Right lobe of liver (tissue), 4 donors: ENCODE data around the gene SSC5D.

Experiments used
- POLR2A ChIP-seq: fragments of 450-650 bp; IDR thresholded peaks from one replicate; pipeline ENCODE4 v1.6.1; 2017; ENCODE audit warnings: antibody characterized with exemption, mild to moderate bottlenecking
- TF ChIP-seq, protein P1 (sequence below), 4 donors: fragments of 200-600 bp in 3 of 4; fragments of 450-650 bp in 1 of 4; IDR thresholded peaks; one replicate each; pipeline versions ENCODE4 v1.5.1 to v1.8.0; 2016 to 2022; ENCODE audit warnings: antibody characterized with exemption in 4 of 4, mild to moderate bottlenecking in 2 of 4
- donor health status: DM: no; HTN: no; CAD: no.
- donor health status: DM: no; HTN: no; CAD: no.
- donor health status: DM: no; HTN: yes; CAD: no.

DNA sequence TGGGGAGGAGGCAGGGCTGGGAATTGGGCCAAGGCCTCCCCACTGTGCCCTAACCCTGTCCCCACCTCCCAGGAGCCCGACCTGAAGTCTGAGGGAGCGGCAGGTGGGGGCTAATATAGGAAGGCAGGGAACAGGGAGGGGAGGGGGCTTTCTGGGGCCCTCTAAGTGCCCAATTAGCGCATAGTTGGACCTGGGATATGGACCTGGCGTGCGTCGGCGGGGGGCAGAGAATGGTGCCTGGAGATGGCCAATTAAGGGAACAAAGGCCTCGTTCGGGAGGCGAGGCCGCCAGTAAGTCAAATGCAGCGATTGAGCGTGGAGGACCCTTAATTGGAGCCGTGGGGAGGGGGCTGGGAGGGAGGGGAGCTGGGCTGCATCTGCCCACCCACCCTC, 23.6 kb upstream of the SSC5D start, which contains the start of gene C19orf85:
- TF ChIP-seq, protein P1, sequence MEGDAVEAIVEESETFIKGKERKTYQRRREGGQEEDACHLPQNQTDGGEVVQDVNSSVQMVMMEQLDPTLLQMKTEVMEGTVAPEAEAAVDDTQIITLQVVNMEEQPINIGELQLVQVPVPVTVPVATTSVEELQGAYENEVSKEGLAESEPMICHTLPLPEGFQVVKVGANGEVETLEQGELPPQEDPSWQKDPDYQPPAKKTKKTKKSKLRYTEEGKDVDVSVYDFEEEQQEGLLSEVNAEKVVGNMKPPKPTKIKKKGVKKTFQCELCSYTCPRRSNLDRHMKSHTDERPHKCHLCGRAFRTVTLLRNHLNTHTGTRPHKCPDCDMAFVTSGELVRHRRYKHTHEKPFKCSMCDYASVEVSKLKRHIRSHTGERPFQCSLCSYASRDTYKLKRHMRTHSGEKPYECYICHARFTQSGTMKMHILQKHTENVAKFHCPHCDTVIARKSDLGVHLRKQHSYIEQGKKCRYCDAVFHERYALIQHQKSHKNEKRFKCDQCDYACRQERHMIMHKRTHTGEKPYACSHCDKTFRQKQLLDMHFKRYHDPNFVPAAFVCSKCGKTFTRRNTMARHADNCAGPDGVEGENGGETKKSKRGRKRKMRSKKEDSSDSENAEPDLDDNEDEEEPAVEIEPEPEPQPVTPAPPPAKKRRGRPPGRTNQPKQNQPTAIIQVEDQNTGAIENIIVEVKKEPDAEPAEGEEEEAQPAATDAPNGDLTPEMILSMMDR (IDR thresholded peaks at IDR 0.05): no peak
- TF ChIP-seq POLR2A: no peak
